ENCODE data around the gene CDH4. TPM values are rescaled to one million over a fixed set of nuclear protein-coding genes. Genes with fewer than 3 reads are reported as not detected.

CDH4 gene
- total and polyA plus RNA-seq, 2 donors (not counting 1 experiment from before 2014, with no cell fraction given) = not detected

GRCh38 chr20:61562491-61562890 lies 310.4 kb downstream of the CDH4 start:
- peaks cover 0 to 50% (median 0%) of the 10 kb centered on the region in 3 donors for H3K9me3 ChIP-seq (ENCODE audit: control extremely low read depth in 1 of 3, control insufficient read depth in 2 of 3, insufficient read depth in 1 of 3, low read length in 2 of 3)
- TF ChIP-seq EZH2 (IDR thresholded peaks at IDR 0.05; ENCODE audit: borderline replicate concordance, insufficient read depth, low read depth, low read length, poor library complexity, severe bottlenecking) = no peak
- H2AFZ ChIP-seq (ENCODE audit: insufficient read depth, low read depth, low read length, poor library complexity, severe bottlenecking) = no peak overlapping the region
- Mint-ChIP-seq H3K4me1 (no peaks in the 10 kb centered on the region), H3K27me3 (no peaks in the 10 kb centered on the region), H3K9me3 (ENCODE audit: insufficient read depth) (peaks cover 4% of the 10 kb centered on the region), H3K27ac (no peak overlapping the region), H3K4me3 (no peak overlapping the region)
- H3K27me3 ChIP-seq (replicated peaks in 1 of 4; ENCODE audit: control extremely low read depth in 1 of 4, control insufficient read depth in 3 of 4, insufficient read depth in 4 of 4, low read length in 3 of 4) = no peaks in the 10 kb centered on the region
- intact Hi-C loops (cut with micrococcal nuclease) = no loop called here
- DNase-seq (no peak), ATAC-seq (ENCODE audit: low read depth) (no peak)
- no peaks in the 10 kb centered on the region for H3K79me2 ChIP-seq (ENCODE audit: control insufficient read depth, insufficient read depth, low read length)
- H3K4me3 ChIP-seq (ENCODE audit: control extremely low read depth in 1 of 5, extremely low read depth in 1 of 5, insufficient read depth in 1 of 5, low read depth in 2 of 5, low read length in 4 of 5) = no peak overlapping the region
- ChIA-PET POLR2A (no interaction called here), CTCF (no interaction called here)
- H3K4me2 ChIP-seq (replicated peaks; ENCODE audit: low read depth, low read length, poor library complexity, severe bottlenecking) = no peak overlapping the region
- H3K4me1 ChIP-seq (ENCODE audit: control insufficient read depth in 2 of 2, insufficient read depth in 2 of 2, low read length in 2 of 2) = no peaks in the 10 kb centered on the region
- WGBS (ENCODE audit: insufficient coverage) = 90% methylated on average over 8 of the region's 8 CpGs
- H3K9ac ChIP-seq (ENCODE audit: low read length) = no peak overlapping the region
- no peaks in the 10 kb centered on the region for H4K20me1 ChIP-seq (ENCODE audit: control insufficient read depth, insufficient read depth, low read length, poor library complexity, severe bottlenecking)
- no peak overlapping the region for H3K27ac ChIP-seq (ENCODE audit: low read length in 2 of 2)
- no peaks in the 10 kb centered on the region for H3K36me3 ChIP-seq (replicated peaks in 1 of 2; ENCODE audit: control extremely low read depth in 1 of 2, control insufficient read depth in 1 of 2, extremely low read depth in 1 of 2, insufficient read depth in 2 of 2, low read length in 1 of 2)

- Histone ChIP-seq H3K27ac (ENCODE audit: low read length in 2 of 2) (no peak overlapping the region), H3K9ac (ENCODE audit: low read length) (no peak overlapping the region), H3K36me3 (replicated peaks in 1 of 2; ENCODE audit: control extremely low read depth in 1 of 2, control insufficient read depth in 1 of 2, extremely low read depth in 1 of 2, insufficient read depth in 2 of 2, low read length in 1 of 2) (no peaks in the 10 kb centered on the region), H3K4me1 (ENCODE audit: control insufficient read depth in 2 of 2, insufficient read depth in 2 of 2, low read length in 2 of 2) (no peaks in the 10 kb centered on the region), H4K20me1 (ENCODE audit: control insufficient read depth, insufficient read depth, low read length, poor library complexity, severe bottlenecking) (no peaks in the 10 kb centered on the region), H3K27me3 (replicated peaks in 1 of 4; ENCODE audit: control extremely low read depth in 1 of 4, control insufficient read depth in 3 of 4, insufficient read depth in 4 of 4, low read length in 3 of 4) (no peaks in the 10 kb centered on the region), H3K79me2 (ENCODE audit: control insufficient read depth, insufficient read depth, low read length) (no peaks in the 10 kb centered on the region), H2AFZ (ENCODE audit: insufficient read depth, low read depth, low read length, poor library complexity, severe bottlenecking) (no peak overlapping the region), H3K4me3 (ENCODE audit: control extremely low read depth in 1 of 5, extremely low read depth in 1 of 5, insufficient read depth in 1 of 5, low read depth in 2 of 5, low read length in 4 of 5) (no peak overlapping the region), H3K4me2 (replicated peaks; ENCODE audit: low read depth, low read length, poor library complexity, severe bottlenecking) (no peak overlapping the region), H3K9me3 (ENCODE audit: control extremely low read depth in 1 of 3, control insufficient read depth in 2 of 3, insufficient read depth in 1 of 3, low read length in 2 of 3) (peaks cover 0 to 47% (median 0%) of the 10 kb centered on the region in 3 donors)
- ATAC-seq (ENCODE audit: low read depth) (no peak), DNase-seq (no peak)
- ChIA-PET POLR2A (no interaction called here), CTCF (no interaction called here)
- H3K9me3 Mint-ChIP-seq (ENCODE audit: insufficient read depth) = peaks cover 4% of the 10 kb centered on the region
- H3K4me3 Mint-ChIP-seq = no peak overlapping the region
- H3K27me3 Mint-ChIP-seq = no peaks in the 10 kb centered on the region
- no peaks in the 10 kb centered on the region for H3K4me1 Mint-ChIP-seq
- H3K27ac Mint-ChIP-seq = no peak overlapping the region
- TF ChIP-seq EZH2 (IDR thresholded peaks at IDR 0.05; ENCODE audit: borderline replicate concordance, insufficient read depth, low read depth, low read length, poor library complexity, severe bottlenecking) (no peak), CTCF (IDR thresholded peaks at IDR 0.05) (no peak)
- WGBS (ENCODE audit: insufficient coverage) = 85% methylated on average over 13 of the region's 16 CpGs
- intact Hi-C loops (cut with micrococcal nuclease) = no loop called here
Measured at GRCh38 chr20:61562897-61563504, 310.9 kb downstream of the CDH4 start.

All from B cell (primary cell).